LNCaP clone FGC (cell line): ENCODE measurements around the gene TMEM150B.

Source experiments
- DNase-seq: peaks from one replicate; pipeline ENCODE4 v3.0.0-alpha.2; 2011; ENCODE audit warnings: low read depth
- H3K4me3 ChIP-seq: 2 replicates; pipeline ENCODE4 v1.5.1; 2011; ENCODE audit warnings: mild to moderate bottlenecking, low read depth, low read length, control low read depth
- CTCF ChIP-seq: IDR thresholded peaks from 2 replicates; pipeline ENCODE4 v1.5.1; 2012; ENCODE audit warnings: mild to moderate bottlenecking; ENCODE audit not compliant: control insufficient read depth, insufficient read depth; ENCODE audit errors: extremely low read depth

The TMEM150B gene

GRCh38 chr19:55311397-55311796, 13.7 kb downstream of the TMEM150B start:
- no peak overlapping the region for H3K4me3 ChIP-seq
- DNase-seq = no peak
- no peak for TF ChIP-seq CTCF

- H3K4me3 ChIP-seq = no peak overlapping the region
- no peak for DNase-seq
- no peak for TF ChIP-seq CTCF
These were observed 14.6 kb downstream of the TMEM150B start for GRCh38 chr19:55310498-55310897.

GRCh38 chr19:55309448-55309847, 15.7 kb downstream of the TMEM150B start:
- no peak for DNase-seq
- H3K4me3 ChIP-seq = no peak overlapping the region
- TF ChIP-seq CTCF = no peak

DNA sequence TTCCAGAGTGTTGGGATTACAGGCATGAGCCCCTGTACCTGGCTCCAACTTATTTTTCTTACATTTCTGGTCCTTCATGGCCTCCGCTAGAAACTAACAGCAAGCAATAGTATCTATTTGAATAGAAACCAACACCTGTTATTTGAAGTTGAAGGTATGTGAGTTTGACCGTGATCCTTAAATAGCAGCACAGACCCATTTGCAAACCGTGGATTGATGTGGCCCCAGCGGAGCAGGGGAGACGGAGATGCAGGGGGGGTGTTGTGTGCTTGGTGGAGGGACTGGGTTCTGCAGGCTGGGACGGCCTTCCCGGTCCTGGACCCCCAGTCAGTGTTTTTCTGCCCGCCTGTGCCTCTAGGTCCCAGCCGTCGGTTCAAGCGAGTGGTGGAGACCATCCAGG, 16.9 kb downstream of the TMEM150B start:
- no peak for TF ChIP-seq CTCF
- no peak for DNase-seq
- no peak overlapping the region for H3K4me3 ChIP-seq

DNA sequence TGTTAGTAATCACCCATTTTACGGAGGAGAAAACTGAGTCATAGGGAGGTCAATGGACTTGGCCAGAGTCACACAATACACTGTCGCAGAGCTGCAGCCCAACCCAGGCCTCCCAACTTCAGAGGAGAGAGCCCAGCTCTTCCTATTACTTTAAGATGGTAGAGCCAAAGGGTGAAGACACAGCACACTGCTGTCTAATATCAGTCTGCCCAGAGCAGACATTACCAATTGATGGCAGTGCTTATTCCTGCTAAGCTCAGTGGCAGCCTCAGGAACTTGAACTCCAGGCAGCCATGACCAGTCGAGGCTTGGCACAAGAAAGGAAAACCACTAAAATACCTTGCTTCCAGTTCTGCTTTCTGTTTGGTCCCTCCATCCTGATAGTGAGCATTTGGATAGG, 18.4 kb downstream of the TMEM150B start:
- DNase-seq = no peak
- TF ChIP-seq CTCF = no peak
- no peak overlapping the region for H3K4me3 ChIP-seq

DNA sequence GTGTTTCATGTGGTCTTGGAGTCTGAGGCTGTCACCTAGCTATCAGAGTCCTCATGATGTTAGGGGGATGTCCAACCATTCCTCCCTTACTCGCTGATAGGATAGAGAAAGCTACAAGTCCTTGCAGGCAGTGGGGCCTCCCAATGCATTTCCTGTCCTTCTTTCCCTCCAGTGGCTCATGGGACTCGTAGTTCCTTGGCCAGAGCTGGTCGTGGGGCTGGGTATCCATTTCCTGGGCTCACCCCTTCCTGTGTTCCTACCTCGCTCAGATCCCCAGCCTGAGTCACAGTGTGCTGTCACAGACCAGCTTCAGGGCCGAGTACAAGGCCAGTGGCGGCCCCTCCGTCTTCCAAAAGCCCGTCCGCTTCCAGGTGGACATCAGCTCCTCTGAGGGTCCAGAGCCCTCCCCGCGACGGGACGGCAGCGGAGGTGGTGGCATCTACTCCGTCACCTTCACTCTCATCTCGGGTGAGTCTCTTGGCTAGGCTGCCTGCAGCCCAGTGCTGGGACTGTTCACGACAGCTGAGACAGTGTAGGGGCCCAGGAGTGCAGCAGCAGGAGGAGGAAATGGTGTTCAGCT, 19.1 kb downstream of the TMEM150B start:
- DNase-seq = no peak
- no peak for TF ChIP-seq CTCF

DNA sequence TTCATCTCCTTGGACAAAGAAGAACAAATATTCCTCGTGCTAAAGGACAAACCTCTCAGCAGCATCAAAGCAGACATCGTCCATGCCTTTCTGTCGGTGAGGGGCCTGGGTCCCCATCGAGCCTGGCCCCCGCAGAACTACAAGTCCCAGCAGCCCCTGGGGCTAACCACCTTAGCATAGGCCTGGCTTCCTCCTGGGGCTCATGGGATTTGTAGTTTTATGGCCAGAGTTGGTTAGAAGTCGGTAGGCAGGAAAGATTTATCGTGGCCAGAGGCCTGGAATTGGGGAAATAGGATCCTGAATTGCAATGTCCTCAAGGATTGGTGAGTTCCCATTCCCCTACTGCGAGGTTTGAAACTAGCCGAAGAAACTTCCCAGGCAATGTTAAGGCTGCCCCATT, 19.6 kb downstream of the TMEM150B start:
- DNase-seq = peak; percentile 10
- no peak overlapping the region for H3K4me3 ChIP-seq
- no peak for TF ChIP-seq CTCF

More for the DNA sequence above, 19.1 kb downstream of the TMEM150B start:
- no peak overlapping the region for H3K4me3 ChIP-seq
